Endometrial microvascular endothelial cells (primary cell): ENCODE results near the gene IGFL1. TPM values are rescaled to one million over a fixed set of nuclear protein-coding genes. Genes with fewer than 3 reads are reported as not detected.
"Not testable (repeated sequence)": the region's sequence is repeated elsewhere in the genome, so short reads cannot be mapped to it uniquely, and the experiment has no call there.

Source experiments
- in situ Hi-C: cut with HindIII; loops from 2 replicates; pipeline ENCODE4 v1.10.0; 2017; ENCODE audit warnings: low sequenced_read_pairs, low pct_unique_long_range_greater_than_20kb; ENCODE audit errors: inconsistent ontology term
- total RNA-seq: library from RNA; depleted of rRNA; stranded (reverse); fragments of >200 nt; gene quantifications from one replicate; pipeline ENCODE4 v1.2.3, GENCODE V29; 2015; ENCODE audit errors: inconsistent ontology term

IGFL1 gene
- total RNA-seq = not detected

DNA sequence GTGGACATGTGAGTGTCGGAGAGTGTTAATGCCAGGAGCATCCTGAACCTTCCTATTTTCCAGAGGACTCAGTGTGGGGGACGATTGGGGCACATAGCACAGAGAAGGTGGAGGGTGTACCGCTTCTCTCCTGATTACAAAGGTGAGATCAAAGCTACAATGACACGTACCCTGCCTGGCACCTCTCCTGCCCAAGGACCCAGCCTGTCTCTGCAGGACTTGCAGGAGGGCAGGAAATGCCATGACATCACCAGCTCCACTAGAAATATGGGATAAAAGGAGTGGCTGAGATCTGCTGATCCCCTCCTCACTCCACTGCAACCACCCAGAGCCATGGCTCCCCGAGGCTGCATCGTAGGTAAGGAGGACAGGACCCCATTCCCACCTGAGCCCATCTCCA, at the start of gene IGFL1:
IGFL1 (plus strand) TSS at position 301 of the 400 bp plus-strand sequence; CDS start at position 334, 33 bp downstream.
- in situ Hi-C loops = no loop called here

DNA sequence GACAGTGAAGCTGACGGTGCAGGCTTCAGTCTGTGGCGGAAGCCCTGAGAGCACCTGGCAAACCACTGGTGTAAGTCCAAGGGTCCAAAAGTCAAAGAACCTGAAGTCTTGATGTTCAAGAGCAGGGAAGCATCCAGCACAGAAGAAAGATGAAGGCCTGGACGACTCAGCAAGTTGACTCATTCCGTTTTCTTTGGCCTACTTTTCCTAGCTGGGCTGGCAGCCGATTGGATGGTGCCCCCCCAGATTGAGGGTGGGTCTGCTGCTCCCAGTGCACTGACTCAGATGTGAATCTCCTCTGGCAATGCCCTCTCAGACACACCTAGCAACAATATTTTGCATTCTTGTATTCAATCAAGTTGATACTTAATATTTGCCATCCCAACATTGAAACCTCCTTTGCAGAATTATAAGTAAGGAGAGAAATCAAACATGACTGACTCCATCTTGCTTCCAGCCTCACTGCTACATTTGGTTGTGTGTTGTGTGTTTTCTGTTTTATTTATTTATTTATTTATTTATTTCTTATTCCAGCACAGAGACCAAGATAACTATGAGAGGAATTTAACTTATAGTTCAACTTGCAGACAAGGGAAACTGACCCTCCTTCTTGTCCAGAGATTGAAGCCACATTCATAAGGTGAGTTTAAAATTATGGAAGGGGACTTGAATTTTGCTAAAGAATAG, 48.7 kb upstream of the IGFL1 start:
- in situ Hi-C loops = no loop called here

DNA sequence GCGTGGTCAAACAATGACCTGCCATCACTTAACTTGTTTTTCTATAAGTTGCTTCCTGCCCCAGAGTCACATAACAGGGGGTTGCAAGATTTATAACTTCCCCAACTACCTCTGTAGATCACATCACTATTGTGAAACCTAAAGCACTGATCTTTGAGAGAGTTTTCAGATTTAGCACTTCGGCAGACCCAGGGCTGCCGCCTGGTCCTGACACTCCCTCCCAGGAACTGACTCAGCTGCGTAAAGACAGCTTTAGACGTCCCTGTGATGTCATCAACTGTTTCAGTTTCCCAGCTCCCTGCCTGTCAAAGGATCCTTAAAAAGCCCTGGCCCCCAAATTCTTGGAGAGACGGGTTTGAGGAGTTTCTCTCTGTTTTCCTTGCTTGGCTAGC, 48.2 kb upstream of the IGFL1 start:
- in situ Hi-C loops = no loop called here

DNA sequence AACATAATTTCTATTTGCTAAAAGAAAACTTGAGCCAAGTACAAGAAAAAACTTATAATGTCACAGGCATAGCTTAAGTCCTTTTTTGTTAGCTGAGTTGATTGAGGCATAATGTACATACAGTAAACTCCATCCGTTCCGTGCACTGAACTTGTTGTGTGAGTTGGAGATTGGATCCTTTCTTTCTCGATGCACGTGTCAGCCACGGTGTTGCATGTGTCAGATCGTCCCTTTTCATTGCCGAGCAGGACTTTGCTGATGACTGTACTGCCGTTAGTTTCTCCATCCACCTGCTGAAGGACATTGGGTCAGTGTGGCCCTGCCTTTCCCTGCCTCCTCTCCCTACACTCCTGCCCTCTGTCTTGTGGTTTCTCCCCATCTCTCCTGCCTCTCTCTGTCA, 47.1 kb upstream of the IGFL1 start:
- in situ Hi-C loops = no loop called here

DNA sequence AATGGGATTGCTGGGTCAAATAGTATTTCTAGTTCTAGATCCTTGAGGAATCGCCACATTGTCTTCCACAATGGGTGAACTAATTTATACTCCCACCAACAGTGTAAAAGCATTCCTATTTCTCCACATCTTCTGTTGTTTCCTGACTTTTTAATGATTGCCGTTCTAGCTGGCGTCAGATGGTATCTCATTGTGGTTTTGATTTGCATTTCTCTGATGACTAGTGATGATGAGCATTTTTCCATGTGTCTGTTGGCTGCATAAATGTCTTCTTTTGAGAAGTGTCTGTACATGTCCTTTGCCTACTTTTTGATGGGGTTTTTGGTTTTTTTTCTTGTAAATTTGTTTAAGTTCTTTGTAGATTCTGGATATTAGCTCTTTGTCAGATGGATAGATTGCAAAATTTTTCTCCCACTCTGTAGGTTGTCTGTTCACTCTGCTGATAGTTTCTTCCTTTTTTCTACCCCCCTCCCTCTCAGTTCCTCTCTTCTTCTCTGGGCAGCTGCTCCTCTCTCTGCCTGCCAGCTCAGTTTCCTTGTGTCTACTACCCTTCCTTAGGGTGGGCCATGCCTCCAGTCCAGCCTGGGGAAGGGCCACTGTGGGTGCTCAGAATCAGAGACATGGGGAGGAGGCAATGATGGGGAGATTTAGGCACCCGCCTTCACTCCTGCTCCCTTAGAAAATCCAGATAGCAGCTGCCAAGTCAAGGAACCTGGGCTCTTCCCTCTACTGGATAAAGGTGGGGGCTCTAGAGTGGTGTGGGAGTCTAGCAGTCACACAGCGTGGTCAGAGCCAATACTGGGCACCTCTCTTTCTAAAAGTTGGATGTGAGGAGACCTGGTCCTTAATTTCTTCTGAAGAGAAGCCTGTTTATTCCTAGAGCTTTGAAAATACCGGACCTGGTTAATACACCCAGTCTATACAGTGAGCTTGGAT, 44.5 kb upstream of the IGFL1 start:
- in situ Hi-C loops = not testable (repeated sequence)

DNA sequence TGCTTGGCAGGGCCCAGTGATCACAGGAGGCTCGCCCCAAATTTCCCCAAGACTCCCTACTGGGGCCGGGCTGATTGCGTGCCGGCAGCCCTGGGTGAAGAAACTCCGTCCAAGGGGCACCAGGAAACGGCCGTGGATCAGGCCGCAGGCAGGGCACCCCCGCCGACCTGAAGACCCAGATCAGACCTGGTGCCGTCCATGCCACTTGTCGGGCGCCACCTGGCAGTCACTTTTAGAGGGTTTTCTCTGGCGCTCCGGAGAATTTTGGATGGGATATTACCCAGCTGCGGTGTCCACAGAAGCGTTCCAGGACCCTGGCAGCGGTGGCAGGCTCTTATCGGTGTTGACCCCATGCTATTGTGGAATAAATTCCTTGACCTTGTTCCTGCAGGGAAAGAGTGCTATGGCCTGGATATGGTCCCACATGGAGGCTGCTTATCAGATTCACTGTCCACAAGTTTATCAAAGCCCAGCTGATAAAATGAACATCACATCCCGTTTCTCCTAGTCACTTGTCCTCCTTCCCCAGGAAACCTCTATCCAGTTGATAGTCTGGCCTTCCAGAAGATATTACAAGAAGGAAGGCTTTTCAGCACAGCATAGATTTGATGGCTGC, 43.3 kb upstream of the IGFL1 start:
- in situ Hi-C loops = no loop called here

DNA sequence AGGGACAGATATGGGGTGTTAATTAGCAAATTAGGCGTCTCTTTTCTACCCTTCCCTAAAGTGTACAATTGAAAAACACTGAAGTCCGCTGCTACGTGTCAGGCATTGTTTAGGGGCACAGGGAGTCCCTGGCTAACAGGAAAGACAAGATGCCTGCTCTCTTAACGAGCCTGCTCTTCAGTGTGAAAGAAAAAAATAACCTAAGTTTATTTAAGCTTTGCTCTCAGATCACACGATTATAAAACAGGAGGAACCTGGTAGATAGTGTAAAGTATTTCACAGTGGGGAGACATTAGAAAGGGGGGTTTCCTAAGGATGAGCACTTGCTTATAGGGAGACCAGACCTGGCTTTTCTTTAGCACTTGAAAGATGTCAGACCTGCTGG, 42.8 kb upstream of the IGFL1 start:
- in situ Hi-C loops = no loop called here

DNA sequence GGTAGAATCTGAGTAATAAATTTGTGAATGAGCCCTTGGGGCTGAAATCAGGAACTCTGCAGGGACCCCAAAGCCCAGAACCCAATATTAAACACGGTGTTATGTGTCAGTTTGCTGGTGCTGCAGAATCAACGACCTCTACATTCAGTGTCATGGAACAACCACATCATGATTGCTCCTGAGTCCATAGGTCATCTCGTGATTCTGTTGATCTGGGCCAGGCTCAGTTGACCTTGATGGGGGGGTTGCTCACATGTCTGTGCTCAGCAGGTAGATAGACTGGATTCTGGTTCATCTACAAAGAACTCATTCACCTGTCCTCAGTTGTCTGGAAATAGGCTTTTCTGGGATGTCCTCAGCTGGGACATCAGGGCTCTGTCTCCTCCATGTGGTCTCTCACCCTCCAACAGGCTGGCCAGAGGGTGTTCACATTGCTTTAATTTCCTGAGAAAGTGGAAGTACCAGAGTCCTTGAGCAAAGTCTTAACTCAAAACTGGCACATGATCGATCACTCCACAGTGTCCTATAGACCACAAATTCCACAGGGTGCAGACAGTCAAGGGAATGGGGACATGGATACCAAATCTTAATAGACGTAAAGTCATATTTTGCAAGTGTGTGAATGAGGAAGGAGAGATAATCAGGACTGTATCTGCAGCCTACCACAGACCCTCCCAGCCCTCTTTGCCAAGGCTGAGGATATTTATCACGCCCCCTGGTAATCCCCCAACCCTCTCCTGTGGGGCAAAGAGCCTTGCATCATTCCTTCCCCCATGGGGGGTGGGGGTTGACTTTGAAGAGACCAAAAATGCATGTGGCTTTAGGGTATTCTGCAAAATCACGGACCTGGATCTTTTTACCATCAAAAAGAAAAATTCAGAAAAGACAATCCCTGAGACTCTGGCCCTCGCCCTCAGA, 39.3 kb upstream of the IGFL1 start:
- in situ Hi-C loops = no loop called here

DNA sequence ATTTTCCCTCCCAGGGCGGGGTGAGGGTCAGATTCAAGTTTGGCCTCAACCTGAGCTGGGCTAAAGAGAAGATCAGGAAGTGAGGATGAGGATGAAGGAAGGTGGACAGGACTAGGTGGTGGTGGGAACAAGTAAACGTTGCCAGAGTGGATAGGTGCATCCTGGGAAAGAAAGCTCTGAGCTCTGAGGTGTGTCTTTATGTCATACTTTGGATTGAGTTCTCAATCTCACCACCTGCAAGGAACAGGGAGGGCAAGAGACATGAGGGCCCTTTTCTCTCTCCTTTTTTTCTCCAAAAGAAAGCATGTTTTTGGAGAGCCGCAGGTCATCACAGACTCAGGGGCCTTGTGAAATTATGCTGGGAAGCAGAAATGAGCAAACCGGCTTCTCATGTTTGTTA, 38.2 kb upstream of the IGFL1 start:
- in situ Hi-C loops = no loop called here

DNA sequence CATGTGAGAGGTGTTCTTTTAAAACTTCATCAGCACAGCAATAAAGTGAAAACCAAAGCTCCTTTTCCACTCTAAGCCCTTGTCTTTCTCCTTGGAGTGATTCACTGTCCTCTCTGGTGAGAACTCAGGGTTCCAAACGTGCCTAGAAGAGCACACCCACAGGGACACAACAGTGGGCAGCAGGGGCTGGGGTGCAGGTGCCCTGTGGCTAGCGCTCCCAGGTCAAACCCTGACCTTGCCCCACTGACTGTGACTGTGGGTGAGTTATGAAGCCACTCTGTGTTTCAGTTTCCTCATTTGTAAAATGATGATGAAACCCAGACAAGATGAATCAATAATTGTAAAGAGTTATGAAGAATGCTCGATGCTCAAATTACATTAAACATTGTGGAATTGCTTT, 37.6 kb upstream of the IGFL1 start:
- in situ Hi-C loops = no loop called here

DNA sequence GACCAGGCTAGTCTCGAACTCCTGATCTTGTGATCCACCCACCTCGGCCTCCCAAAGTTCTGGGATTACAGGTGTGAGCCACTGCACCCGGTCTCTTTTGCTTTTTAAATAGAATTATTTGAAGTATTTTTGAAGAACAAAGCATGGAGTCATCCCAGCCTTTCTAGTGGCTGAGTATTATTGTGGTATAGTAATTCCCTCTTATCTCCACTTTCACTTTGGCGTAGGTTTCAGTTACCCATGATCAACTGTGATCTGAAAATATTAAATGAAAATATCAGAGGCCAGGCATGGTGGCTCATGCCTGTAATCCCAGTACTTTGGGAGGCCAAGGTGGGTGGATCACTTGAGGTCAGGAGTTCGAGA, 36.9 kb upstream of the IGFL1 start:
- in situ Hi-C loops = not testable (repeated sequence)

DNA sequence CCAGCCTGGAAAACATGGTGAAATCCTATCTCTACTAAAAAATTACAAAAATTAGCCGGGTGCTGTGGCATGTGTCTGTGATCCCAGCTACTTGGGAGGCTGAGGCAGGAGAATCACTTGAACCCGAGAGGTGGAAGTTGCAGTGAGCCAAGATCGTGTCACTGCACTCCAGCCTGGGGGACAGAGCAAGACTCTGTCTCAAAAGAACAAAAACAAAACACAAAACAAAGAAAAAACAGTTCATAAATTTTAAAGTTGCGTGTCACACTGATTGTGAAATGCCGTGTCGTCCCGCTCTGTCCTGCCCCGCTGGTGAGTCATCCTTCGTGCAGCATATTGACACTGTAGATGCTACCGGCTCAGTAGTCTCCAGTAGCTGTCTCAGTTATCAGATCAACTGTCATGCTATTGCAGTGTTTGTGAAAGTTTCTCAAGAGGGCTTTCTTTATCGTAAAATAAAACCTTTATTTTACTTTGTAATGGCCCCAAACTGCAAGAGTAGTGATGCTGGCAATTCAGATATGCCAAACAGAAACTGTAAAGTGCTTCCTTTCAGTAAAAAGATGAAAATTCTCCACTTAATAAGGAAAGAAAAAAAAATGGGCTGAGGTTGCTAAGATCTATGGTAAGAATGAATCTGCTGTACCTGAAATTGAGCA, 36.4 kb upstream of the IGFL1 start:
- in situ Hi-C loops = no loop called here

DNA sequence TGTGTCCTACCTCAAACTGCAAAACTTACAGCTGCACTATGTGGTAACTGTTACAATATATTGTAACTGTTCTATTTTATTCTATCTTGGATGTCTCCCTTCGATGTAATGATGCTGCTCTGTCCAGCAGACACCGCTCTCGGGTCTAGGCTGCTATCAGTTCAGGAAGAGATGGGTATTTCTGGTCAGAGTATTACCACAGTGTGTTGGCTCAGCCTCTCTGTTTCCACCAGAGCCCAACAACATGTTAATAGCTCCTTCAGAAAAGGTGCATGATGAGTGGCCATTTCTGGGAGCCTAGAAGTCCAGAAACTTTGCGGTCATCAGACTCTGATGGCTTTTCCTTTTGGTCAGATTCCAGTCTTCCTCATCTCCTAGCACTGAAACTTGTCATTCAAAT, 35.9 kb upstream of the IGFL1 start:
- in situ Hi-C loops = no loop called here

DNA sequence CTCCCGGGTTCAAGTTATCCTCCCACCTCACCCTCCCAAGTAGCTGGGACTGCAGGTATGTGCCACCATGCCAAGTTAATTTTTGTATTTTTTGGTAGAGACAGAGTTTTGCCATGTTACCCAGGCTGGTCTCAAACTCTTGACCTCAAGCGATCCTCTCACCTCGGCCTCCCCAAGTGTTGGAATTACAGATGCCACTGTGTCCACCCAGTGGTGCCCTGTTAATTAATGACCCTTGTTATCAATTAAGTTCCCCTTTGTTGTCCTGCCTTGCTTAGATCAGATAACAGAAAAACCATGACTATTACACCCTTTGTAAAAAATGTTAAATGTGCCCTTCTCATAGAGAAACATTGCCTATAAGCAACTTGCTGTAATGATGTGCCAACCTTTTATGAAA, 34.4 kb upstream of the IGFL1 start:
- in situ Hi-C loops = no loop called here

DNA sequence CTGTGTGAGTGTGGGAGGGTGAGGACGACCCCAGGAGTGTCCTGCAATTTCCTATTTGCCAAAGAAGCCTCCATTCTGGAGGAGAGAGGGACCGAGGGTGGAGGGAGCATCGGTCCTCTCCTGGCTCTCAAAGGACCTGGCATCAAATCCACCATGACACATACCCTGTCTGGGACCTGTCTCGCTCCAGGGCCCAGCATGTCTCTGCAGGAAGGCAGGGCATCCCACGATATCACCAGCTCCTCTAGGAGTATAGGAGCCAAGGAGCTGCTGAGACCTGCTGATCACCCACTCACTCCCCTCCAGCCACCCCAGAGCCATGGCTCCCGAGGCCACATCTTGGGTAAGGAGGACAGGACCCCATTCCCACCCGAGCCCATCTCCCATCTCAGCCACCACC, 33.6 kb upstream of the IGFL1 start:
- in situ Hi-C loops = not testable (repeated sequence)

DNA sequence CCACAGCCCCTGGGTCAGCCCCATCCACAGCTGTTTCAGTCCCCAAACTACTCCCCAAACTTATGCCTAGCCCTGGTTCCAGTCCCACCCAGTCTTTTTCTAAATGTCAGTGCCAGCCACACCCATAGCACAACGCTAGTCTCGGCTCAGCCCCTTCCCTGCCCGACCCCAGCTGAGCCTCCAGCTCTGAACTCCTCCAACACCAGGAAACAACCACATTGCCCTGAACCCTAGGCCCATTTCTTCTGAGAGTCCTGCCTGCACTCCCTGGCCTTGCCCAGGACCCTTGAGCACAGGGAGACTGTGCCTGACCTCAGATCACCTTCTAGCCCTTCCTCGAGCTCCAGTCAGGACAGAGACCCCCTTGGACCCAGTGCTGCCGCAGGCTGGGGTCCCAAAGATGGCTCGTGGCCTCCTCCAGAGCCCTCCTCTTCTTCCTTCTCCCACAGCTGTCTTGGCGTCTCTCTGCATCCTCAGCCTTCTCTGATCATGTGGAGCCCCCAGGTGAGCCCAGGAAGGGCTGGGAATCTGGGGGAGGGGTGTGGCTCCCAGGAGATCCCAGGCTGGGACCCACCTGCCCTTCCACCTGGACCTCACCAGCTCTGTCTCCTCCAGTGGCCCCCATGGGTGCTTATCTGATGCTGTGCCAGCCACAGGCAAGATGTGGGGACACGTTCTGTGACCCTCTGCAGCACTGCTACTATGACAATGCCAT, 33.0 kb upstream of the IGFL1 start:
- in situ Hi-C loops = no loop called here

DNA sequence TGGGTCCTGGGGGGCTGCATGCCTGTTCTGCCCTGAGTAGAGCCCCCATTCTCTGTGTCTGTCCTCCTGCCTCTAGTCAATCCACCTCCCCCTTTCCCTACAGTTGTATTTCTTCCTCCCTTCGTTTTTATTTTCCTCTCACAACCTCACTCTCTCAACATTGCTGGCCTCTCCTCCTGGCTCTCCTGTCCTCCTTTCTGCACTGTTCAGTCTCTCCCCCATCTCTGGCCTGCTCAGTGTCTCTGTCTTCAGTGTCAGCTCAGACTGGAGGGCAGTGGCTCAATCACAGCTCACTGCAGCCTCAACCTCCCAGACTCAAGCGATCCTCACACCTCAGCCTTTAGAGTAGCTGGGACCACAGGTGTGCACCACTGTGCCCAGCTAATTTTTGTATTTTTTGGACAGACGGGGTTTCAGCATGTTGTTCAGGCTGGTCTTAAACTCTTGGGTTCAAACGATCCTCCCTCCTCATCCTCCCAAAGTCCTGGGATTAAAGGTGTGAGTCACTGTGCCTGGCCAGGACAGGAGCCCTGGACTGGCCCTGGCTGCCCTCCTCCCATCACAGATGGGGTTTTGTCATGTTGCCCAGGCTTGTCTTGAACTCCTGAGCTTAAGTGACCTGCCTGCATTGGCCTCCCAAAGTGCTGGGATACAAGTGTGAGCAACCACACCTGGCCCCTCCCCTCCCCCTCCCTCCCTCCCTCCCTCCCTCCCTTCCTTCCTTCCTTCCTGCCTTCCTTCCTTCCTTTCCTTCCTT, 32.0 kb upstream of the IGFL1 start:
- in situ Hi-C loops = no loop called here
